GM18511 (cell line): ENCODE measurements around the gene CKAP4.
A peak's percentile ranks its signal among the peaks of the same experiment; 100 is the strongest.

Experiments
- ATAC-seq: cut with Tn5 transposase; IDR thresholded peaks from one replicate; pipeline ENCODE4 v1.9.1; 2021; ENCODE audit warnings: mild to moderate bottlenecking, moderate library complexity; ENCODE audit not compliant: unreplicated experiment

The CKAP4 gene

GRCh38 chr12:106275458-106275857, 27.6 kb upstream of the CKAP4 start:
- no peak for ATAC-seq

DNA sequence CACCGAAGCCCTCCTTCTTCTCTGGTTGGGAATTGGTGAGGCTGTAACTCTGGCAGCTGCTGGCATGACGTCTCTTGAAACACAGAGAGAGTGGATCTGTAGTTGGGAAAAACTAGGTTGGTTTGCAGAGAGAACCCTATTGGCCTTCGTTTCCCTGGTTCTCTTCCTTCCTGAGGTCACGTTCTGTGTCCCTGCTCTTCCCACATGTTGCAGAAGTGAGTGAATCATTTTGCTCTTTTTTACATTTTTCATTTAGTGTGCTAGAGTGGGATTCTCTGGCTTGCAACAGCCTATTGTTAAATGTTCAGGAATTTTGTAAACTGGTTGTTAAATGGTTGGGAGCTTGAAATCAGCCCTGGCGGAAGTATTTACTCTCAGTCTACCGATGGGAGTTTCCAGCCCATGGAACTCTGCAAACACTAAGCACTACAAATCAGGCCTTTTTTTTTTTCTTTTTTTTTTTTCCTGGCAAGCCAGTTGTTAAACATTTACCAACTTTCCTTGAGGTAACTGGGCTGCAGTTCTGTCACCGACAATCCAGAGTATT, 26.8 kb upstream of the CKAP4 start:
- no peak for ATAC-seq

DNA sequence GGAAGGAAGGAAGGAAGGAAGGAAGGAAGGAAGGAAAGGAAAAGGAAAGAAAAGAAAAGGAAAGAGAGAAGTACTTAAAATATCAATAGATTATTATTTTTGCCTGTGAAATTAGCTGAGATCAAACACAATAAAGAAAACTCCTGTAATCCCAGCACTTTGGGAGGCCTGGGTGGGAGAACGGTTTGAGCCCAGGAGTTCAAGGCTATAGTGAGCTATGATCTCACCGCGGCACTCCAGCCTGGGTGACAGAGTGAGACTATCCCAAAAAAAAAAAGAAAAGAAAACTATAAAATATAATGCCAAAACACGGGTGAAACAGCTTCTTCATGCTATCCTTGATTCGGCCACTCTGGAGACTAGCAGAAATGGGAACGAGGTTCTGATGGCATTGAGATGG, 26.2 kb upstream of the CKAP4 start:
- ATAC-seq: no peak

DNA sequence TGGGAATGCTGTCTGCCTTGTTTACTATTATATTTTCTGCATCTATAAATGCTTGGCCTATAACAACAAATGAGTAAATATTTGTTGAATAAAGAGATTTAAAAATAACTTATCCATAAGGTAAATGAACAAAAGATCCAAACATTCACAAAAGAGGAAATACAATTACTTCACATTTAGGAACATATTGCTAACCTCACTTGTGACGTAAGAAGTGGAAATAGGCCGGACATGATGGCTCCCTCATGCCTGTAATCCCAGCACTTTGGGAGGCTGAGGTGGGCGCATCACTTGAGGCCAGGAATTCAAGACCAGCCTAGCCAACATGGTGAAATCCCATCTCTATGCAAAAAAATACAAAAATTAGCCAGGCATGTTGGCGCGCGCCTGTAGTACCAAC, 25.7 kb upstream of the CKAP4 start:
- ATAC-seq: no peak

DNA sequence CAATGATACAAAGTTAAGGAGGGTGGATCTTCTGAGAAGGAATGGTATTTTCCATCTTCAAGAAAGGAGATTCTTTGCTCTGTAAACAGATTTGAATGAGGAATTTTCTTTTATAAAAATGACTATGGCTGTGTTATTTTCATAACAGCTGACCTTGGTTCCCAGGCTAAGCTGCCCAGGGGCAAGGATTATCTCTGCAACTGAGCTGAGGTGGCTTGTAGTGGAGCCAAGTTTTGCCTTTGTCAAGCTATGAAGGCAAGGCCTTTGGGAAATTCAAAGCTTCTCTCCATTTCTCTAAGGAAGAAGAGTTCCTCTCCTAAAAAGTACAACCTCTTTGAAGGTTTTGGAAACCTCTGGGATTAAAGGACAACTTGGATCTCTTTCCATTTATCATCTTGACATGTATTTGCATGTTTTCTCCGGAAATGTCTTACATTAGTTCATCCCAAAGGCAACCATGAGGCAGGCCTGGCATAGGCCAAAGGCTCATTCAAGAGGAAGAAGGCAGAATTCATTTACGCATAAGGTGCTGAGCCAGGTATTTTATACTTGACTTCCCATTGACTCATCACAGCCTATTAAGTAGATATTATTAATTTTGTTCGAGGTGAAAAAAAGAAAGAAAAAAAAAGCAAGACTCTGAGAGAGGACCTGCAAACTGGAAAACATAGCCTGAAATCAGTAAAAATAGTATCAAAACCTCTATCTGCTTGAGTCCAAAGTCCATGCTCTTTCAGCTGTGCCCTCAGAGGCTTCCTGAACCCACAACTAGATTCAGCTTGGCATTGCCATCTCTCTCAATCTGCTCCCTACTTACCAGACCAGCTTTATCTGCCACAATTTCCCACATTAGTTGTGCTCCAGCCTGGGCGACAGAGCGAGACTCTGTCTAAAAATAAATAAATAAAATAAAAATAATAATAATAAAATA, 24.0 kb upstream of the CKAP4 start:
- no peak for ATAC-seq

DNA sequence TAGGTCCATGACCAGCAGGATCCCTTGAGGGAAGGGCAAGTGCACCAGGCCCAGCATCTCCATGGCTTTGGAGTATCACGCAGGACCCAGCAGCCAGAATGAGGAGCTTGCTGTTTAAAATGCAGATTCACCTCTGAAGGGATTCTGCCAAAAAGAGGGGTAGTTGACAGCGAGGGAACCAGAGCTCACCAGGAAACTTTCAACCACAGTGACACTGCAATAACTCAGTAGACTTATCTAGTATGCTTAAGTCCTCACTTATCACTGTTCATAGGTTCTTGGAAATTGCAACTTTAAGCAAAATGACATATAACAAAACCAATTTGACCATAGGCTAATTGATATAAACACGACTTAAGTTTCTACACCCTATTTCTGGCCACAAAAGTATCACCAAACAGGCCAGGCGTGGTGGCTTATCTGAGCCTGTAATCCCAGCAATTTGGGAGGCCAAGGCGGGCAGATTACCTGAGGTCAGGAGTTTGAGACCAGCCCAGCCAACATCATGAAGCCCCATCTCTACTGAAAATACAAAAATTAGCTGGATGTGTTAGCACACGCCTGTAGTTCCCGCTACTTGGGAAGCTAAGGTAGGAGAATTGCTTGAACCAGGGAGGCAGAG, 21.4 kb upstream of the CKAP4 start:
- no peak for ATAC-seq

GRCh38 chr12:106267535-106267934, 19.7 kb upstream of the CKAP4 start:
- no peak for ATAC-seq

DNA sequence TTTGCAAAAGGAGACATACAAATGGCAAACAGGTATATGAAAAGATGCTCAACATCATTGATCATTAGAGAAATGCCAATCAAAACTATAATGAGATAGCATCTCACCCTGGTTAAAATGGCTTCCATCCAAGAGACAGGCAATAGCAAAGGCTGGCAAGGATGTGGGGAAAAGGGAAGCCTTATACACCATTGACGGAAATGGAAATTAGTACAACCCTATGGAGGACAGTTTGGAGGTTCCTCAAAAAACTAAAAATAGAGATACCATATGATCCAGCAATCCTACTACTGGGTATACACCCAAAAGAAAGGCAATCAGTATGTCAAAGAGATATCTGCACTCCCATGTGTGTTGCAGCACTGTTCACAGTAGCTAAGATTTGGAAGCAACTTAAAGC, 17.3 kb upstream of the CKAP4 start:
- ATAC-seq: no peak

DNA sequence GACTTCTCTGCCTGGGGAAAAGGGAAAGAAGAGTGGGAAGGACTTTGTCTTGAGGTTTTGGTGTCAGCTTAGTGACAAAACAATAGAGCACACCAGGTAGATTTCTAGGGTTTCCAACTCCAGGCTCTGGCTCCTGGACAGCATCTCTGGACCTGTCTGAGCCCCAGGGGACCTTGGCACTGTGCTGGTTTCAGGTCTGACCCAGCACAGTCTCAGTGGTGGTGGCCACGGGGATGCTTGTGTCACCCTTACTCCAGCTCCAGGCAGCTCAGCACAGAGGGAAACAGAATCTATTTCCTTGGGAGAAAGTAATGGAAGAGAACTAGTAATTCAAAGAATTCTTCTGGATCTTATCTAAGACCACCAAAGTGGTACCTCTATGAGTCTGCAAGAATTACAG, 11.1 kb upstream of the CKAP4 start:
- no peak for ATAC-seq

- ATAC-seq: no peak
Measured at GRCh38 chr12:106258226-106258625, 10.4 kb upstream of the CKAP4 start.

GRCh38 chr12:106256524-106256923, 8.7 kb upstream of the CKAP4 start:
- no peak for ATAC-seq

DNA sequence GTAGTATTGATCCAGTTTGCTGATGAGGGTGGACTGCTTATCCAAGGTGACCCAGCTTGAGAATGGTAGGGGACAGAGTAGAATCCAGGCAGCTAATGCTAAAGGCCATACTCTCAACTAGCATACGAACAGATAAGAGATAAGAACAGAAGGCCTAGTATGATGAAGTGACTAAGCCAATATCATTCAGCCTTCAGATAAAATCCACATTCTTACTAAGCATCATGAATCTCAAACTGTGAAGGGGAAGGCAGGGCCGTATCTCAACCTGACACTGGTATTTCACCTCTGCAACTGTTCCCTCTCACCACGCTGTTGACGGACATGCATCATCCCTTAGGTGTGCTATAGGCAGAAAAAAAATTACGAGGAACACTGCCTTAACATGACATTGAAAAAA, 8.1 kb upstream of the CKAP4 start:
- ATAC-seq: no peak

GRCh38 chr12:106255493-106255892, 7.7 kb upstream of the CKAP4 start:
- no peak for ATAC-seq

- no peak for ATAC-seq
Measured at GRCh38 chr12:106254724-106255123, 6.9 kb upstream of the CKAP4 start.

DNA sequence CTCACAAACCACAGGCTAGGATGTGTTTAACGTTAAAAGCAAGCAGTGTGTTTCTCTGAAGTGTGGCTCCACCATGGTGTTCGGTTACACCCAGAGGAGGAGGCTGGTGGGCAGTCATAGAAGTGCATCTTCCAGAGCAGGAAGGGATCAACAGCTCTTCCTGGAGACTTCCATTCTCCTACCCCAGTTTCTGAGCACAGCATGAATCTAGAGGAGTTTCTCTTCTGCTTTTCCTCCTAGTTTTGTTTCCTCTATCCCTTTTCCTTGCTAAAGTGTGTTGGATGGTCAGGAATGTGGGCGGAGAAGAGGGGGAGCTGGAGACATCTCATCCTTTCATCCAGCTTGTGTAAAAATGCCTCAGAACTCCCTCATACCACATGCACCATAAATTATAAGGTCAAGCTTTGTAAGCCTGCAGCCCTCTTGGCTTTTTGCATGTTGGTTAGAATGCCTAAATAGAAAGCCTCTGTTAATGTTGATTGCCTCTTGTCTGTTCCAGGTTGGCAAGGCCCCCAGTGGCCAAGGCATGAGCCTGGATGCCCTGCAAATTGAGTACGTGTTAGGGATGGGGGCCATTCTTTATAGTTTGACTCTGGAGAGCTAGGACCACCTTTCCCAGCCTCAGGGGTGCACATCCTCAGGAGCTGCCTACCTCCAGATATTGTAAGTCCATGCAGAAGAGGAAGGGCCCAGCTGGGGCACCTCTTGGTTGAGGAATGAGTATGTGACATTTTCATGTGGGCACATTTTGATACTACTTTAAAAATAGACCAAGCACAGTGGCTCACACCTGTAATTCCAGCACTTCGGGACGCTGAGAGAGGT, 4.0 kb upstream of the CKAP4 start:
- ATAC-seq: no peak

DNA sequence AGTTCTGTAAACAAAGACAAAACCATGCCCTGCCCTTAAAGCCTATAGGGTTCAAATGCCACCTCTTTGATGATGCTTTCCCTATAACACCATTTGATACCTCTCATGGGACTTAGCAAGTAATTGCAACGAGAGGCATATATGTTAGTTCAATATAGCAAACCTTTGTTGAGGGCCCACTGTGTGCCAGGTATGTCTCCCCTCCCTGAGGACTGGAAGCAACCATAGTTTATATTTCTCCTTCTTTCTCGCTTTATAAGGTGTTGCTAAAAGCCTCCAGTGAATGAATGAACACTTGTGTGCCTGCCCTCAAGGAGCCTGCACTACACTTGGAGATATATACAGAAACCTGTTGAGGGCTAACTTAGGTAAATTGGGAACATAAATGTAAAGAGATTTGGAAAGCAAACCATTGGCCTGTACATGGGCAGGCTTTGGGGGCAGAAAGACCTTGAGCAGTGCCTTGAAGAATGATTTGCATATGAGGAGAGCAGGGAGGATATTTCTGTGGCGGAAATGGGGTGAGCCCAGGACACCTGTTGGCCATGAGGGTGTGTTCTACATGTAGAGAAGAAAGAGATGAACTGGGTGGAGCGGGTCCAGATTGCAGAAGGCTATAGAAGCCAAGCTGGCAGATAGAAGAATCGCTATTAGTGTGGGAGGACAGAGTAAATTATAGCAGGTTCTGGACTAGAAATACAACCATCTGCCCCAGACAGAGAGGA, 1.8 kb upstream of the CKAP4 start:
- peak; percentile 53 for ATAC-seq

DNA sequence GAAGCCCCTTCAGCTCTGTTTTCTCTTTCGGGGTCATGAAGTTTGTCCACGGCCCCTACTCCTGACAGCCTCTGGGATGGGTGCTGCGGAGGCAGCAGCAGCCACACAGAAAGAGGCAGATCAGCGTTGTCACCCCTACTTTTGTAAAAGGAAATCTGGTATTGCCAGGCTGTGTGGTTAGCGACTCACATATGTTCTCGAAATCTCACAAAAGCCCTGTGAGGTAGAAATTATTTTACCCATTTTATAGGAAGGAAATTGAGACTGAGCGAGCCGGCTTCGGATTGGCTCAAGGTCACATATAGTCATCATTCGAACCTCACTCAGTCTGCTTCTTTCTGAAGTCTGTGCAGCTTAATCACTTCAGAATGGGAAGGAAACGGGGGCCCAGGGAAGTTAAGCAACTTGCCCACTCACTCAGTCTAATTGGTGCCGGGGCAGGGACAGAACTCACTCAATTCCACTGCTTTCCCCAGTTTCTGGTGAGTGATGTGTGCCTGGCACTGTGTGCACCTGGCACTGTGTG, 1.1 kb upstream of the CKAP4 start:
- peak; percentile 5 for ATAC-seq

DNA sequence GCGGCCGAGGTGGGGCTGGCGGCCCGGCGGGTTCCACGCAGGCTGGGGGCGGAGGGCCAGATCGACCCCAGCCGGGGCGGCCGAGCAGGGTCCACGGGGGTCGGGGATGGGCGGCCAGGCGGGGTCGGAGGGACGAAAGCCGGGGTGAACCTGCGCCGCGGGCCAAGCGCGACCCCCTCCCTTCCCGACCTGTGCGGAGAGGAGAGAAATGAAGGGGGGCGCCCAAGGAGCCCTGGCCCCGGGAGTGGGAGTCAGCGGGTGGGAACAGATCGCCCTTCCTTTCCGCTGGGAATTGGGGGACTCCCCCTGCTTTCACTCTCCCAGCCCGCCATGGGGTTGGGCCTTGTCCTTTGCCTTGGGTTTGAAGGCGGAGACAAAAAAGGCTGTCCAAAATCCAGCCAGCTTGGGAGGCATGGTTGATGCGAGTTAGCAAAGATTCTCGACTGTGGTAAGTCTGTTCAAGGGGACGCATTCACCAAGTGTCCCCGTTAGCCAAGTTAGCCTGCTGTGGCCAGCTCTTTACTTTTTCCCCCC, 559 bp upstream of the CKAP4 start:
- ATAC-seq: peak; percentile 33

DNA sequence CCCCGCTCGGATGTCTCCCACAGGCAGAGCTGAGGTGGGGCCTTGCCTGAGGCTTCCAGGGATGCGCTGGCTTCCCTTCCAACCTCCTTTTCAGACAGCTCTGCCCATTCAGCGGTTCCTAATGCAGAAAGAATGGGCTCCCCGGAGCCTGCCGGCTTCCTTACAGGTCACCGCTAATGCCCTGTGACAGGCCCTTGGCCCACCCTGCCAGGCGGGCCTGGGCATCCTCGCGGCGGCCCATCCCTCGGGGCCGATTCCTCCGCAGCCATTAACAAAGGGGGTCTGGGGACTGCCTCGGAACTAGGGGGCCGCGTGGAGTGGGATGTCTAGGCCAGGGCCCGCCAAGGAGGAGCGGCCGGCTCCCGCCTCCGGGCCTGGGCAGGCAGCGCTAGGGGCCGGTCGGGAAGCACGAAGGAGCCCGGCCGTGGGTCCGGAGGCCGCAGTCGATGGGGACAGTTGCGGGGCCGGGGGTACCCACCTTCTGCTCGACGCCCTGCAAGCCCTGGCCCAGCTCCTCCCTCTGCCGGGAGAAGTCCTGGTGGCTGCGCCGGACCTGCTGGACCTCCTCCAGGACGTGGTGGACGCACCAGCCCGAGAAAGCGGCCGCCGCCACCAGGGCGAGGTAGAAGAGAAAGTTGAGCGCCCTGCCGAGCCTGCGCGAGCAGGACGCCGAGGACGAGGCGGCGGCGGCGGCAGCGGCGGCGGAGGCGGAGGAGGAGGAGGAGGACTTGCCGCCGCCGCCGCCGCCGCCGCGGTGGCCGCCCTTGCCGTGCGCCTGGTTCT, 738 bp downstream of the CKAP4 start:
- ATAC-seq: peak; percentile 33
